Neural cell (in vitro differentiated cells): ENCODE results near the gene TAF10. TPM values are rescaled to one million over a fixed set of nuclear protein-coding genes. Genes with fewer than 3 reads are reported as not detected.

Experiments used
- H2AFZ ChIP-seq: fragments of 200-600, 300-800 bp; sonication (generic), shearing (Covaris generic); 2 replicates; pipeline ENCODE4 v1.6.0; 2014; ENCODE audit warnings: low read depth, mild to moderate bottlenecking, antibody characterized with exemption, low read length, moderate library complexity
- H3F3A ChIP-seq: fragments of 200-600 bp; shearing (Covaris generic); 2 replicates; pipeline ENCODE4 v1.6.1; 2016; ENCODE audit warnings: mild to moderate bottlenecking, moderate library complexity, mixed read lengths, antibody characterized with exemption, low read length; ENCODE audit not compliant: insufficient read depth, poor library complexity, severe bottlenecking
- H3K27ac ChIP-seq: fragments of 200-600, 300-800 bp; sonication (generic), shearing (Covaris generic); 2 replicates; pipeline ENCODE4 v1.5.1; 2014; ENCODE audit warnings: mild to moderate bottlenecking, low read length, moderate library complexity
- H3K27me3 ChIP-seq: fragments of 300-800, 200-600 bp; sonication (generic), shearing (Covaris generic); 2 replicates; pipeline ENCODE4 v1.6.0; 2014; ENCODE audit warnings: mild to moderate bottlenecking, low read depth, low read length, moderate library complexity; ENCODE audit not compliant: insufficient read depth
- H3K36me3 ChIP-seq: fragments of 300-800, 200-600 bp; sonication (generic), shearing (Covaris generic); 2 replicates; pipeline ENCODE4 v1.5.1; 2014; ENCODE audit warnings: mild to moderate bottlenecking, antibody characterized with exemption, low read length, moderate library complexity; ENCODE audit not compliant: insufficient read depth
- H3K4me2 ChIP-seq: fragments of 300-800, 200-600 bp; sonication (generic), shearing (Covaris generic); 2 replicates; pipeline ENCODE4 v1.6.0; 2014; ENCODE audit warnings: mild to moderate bottlenecking, low read length
- H3K4me3 ChIP-seq: fragments of 300-800, 200-600 bp; sonication (generic), shearing (Covaris generic); 2 replicates; pipeline ENCODE4 v1.5.1; 2014; ENCODE audit warnings: mild to moderate bottlenecking, low read length, moderate library complexity
- H3K79me2 ChIP-seq: fragments of 200-600 bp; shearing (Covaris generic); replicated peaks from 2 replicates; pipeline ENCODE4 v1.6.0; 2014; ENCODE audit warnings: mild to moderate bottlenecking, low read length, moderate library complexity; ENCODE audit not compliant: insufficient read depth
- H3K9ac ChIP-seq: fragments of 300-800, 200-600 bp; sonication (generic), shearing (Covaris generic); 2 replicates; pipeline ENCODE4 v1.6.1; 2016; ENCODE audit warnings: mild to moderate bottlenecking, low read length, mixed read lengths
- H3K9me2 ChIP-seq: fragments of 200-600 bp; shearing (Covaris generic); 2 replicates; pipeline ENCODE4 v1.6.1; 2016; ENCODE audit warnings: mild to moderate bottlenecking, low read length, mixed read lengths; ENCODE audit not compliant: insufficient read depth
- H3K9me3 ChIP-seq: fragments of 200-600, 300-800 bp; sonication (generic), shearing (Covaris generic); 2 replicates; pipeline ENCODE4 v1.6.1; 2016; ENCODE audit warnings: mild to moderate bottlenecking, mixed run types, low read length, moderate library complexity, mixed read lengths
- H4K20me1 ChIP-seq: fragments of 200-600 bp; shearing (Covaris generic); 2 replicates; pipeline ENCODE4 v1.6.1; 2016; ENCODE audit warnings: mild to moderate bottlenecking, mixed run types; ENCODE audit not compliant: insufficient read depth
- EP300 ChIP-seq: fragments of 450-650 bp; conservative IDR thresholded peaks from 2 replicates; pipeline ENCODE4 v1.6.1; 2014; ENCODE audit warnings: antibody characterized with exemption, mild to moderate bottlenecking, moderate library complexity; ENCODE audit not compliant: poor library complexity, severe bottlenecking
- EZH2 ChIP-seq: fragments of 200-600, 300-800 bp; shearing (Covaris generic), sonication (generic); IDR thresholded peaks from 2 replicates; pipeline ENCODE4 v1.6.1; 2014; ENCODE audit warnings: antibody characterized with exemption, low read length, borderline replicate concordance, mild to moderate bottlenecking; ENCODE audit not compliant: insufficient read depth, poor library complexity, severe bottlenecking
- MXI1 ChIP-seq: fragments of 450-650 bp; conservative IDR thresholded peaks from 2 replicates; pipeline ENCODE4 v1.6.1; 2014; ENCODE audit warnings: antibody characterized with exemption, mild to moderate bottlenecking; ENCODE audit not compliant: poor library complexity, severe bottlenecking
- POLR2AphosphoS5 ChIP-seq: IDR thresholded peaks from 2 replicates; pipeline ENCODE4 v1.6.1; 2012
- RAD21 ChIP-seq: fragments of 450-650 bp; conservative IDR thresholded peaks from 2 replicates; pipeline ENCODE4 v1.6.1; 2014; ENCODE audit warnings: antibody characterized with exemption, mild to moderate bottlenecking, moderate library complexity
- SMC3 ChIP-seq: fragments of 450-650 bp; conservative IDR thresholded peaks from 2 replicates; pipeline ENCODE4 v1.6.1; 2014; ENCODE audit warnings: antibody characterized with exemption, mild to moderate bottlenecking, moderate library complexity; ENCODE audit not compliant: poor library complexity
- TAF1 ChIP-seq: IDR thresholded peaks from 2 replicates; pipeline ENCODE4 v1.6.1; 2012; ENCODE audit warnings: low read depth
- polyA plus RNA-seq: library from polyadenylated mRNA; depleted of rRNA; stranded (reverse); fragments of >200 nt; gene quantifications from 2 replicates; pipeline ENCODE4 v1.2.3, GENCODE V29; 2014
- TF ChIP-seq, protein P1 (sequence below): fragments of 450-650 bp; IDR thresholded peaks from 2 replicates; pipeline ENCODE4 v1.5.1; 2014; ENCODE audit warnings: antibody characterized with exemption, mild to moderate bottlenecking, moderate library complexity; ENCODE audit not compliant: poor library complexity, severe bottlenecking
- TF ChIP-seq, protein P2 (sequence below): IDR thresholded peaks from 2 replicates; pipeline ENCODE4 v1.6.1; 2012; ENCODE audit warnings: borderline replicate concordance

TAF10 gene
- polyA plus RNA-seq, 1 donor from 2014 or later, result 39.7 TPM

DNA sequence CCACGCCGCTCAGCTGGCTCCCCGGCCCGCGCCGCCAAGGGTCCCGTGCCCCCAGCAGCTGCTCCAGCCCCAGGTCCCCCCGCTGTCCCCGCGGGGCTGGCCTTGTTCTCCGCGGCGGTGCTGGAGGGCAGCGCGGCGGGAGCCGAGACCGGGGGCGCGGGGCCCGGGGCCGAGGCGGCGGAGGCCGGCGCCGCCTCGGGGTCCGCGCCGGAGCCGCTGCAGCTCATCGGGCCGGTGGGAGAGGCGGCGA, 128 bp downstream of the TAF10 start:
- Histone ChIP-seq H3K27ac (peak overlapping the region; percentile 66), H3K36me3 (no peaks in the 10 kb centered on the region), H3K9me2 (no peaks in the 10 kb centered on the region), H3K9ac (peak overlapping the region; percentile 99), H3K4me2 (peak overlapping the region; percentile 47), H3K9me3 (no peaks in the 10 kb centered on the region), H3F3A (peaks cover 4% of the 10 kb centered on the region), H4K20me1 (no peaks in the 10 kb centered on the region), H3K27me3 (no peaks in the 10 kb centered on the region), H3K79me2 (peaks cover 14% of the 10 kb centered on the region), H2AFZ (no peak overlapping the region), H3K4me3 (peak overlapping the region; percentile 96)
- TF ChIP-seq RAD21 (no peak), EP300 (no peak), MXI1 (no peak)

DNA sequence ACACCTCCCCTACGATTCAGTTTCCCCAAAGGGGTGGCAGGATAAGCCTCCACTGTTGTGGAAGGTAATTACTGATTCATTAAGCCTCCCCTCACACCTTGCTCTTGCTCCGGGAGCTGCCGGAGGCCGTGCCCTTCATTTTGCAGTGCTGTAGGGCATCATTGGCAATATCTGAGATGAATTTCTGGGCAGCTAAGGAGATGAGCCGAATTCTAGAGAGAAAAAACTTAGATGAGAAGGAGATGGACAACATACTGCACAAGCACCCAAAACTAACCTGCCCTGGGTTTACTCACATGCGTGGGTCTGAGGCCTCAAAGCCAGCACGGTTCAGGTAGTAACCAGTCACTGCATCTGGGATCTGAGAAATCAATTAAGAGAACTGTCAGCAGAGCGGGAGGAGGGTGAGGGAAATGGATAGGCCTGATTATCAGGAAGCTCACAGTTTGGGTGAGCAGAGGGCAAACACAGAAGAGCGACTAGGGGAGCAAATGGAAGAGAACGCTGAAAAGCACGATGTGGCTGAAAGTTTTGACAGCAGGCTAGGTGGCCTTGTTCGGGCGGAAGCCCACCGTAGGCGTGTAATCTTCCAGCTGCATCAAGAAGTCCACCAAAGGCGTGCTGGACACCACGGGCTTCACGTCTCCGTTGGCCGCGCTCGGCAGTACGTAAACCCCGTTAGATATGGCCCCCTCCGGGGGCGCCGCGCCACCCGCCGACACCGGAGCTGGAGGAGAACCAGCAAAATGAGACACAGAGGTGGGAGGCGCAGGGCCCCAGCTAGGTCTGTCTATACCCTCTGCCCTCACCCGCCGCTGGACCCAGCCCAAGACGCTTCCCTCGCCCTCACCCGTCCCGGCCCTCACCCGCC, 689 bp downstream of the TAF10 start:
- Histone ChIP-seq H3K79me2 (peaks cover 20% of the 10 kb centered on the region), H2AFZ (no peak overlapping the region)

More for the DNA sequence above, 689 bp downstream of the TAF10 start:
- Histone ChIP-seq H4K20me1 (no peaks in the 10 kb centered on the region), H3K9me3 (no peaks in the 10 kb centered on the region), H3K9me2 (no peaks in the 10 kb centered on the region), H3K27me3 (no peaks in the 10 kb centered on the region), H3K4me2 (peak overlapping the region; percentile 47), H3K27ac (peak overlapping the region; percentile 66), H3F3A (peaks cover 4% of the 10 kb centered on the region), H3K36me3 (no peaks in the 10 kb centered on the region), H3K9ac (peak overlapping the region; percentile 99), H3K4me3 (peak overlapping the region; percentile 96)
- TF ChIP-seq EP300 (no peak), RAD21 (no peak), TAF1 (no peak), MXI1 (no peak), SMC3 (no peak), POLR2AphosphoS5 (no peak), EZH2 (no peak)
- TF ChIP-seq, protein P1, sequence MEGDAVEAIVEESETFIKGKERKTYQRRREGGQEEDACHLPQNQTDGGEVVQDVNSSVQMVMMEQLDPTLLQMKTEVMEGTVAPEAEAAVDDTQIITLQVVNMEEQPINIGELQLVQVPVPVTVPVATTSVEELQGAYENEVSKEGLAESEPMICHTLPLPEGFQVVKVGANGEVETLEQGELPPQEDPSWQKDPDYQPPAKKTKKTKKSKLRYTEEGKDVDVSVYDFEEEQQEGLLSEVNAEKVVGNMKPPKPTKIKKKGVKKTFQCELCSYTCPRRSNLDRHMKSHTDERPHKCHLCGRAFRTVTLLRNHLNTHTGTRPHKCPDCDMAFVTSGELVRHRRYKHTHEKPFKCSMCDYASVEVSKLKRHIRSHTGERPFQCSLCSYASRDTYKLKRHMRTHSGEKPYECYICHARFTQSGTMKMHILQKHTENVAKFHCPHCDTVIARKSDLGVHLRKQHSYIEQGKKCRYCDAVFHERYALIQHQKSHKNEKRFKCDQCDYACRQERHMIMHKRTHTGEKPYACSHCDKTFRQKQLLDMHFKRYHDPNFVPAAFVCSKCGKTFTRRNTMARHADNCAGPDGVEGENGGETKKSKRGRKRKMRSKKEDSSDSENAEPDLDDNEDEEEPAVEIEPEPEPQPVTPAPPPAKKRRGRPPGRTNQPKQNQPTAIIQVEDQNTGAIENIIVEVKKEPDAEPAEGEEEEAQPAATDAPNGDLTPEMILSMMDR, result no peak
- TF ChIP-seq, protein P2, sequence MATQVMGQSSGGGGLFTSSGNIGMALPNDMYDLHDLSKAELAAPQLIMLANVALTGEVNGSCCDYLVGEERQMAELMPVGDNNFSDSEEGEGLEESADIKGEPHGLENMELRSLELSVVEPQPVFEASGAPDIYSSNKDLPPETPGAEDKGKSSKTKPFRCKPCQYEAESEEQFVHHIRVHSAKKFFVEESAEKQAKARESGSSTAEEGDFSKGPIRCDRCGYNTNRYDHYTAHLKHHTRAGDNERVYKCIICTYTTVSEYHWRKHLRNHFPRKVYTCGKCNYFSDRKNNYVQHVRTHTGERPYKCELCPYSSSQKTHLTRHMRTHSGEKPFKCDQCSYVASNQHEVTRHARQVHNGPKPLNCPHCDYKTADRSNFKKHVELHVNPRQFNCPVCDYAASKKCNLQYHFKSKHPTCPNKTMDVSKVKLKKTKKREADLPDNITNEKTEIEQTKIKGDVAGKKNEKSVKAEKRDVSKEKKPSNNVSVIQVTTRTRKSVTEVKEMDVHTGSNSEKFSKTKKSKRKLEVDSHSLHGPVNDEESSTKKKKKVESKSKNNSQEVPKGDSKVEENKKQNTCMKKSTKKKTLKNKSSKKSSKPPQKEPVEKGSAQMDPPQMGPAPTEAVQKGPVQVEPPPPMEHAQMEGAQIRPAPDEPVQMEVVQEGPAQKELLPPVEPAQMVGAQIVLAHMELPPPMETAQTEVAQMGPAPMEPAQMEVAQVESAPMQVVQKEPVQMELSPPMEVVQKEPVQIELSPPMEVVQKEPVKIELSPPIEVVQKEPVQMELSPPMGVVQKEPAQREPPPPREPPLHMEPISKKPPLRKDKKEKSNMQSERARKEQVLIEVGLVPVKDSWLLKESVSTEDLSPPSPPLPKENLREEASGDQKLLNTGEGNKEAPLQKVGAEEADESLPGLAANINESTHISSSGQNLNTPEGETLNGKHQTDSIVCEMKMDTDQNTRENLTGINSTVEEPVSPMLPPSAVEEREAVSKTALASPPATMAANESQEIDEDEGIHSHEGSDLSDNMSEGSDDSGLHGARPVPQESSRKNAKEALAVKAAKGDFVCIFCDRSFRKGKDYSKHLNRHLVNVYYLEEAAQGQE, result no peak
